Neural cell (in vitro differentiated cells): ENCODE measurements around the gene PPP1R27. TPM values are rescaled to one million over a fixed set of nuclear protein-coding genes. Genes with fewer than 3 reads are reported as not detected.
A peak's percentile ranks its signal among the peaks of the same experiment; 100 is the strongest.

Source experiments
- H2AFZ ChIP-seq: fragments of 200-600, 300-800 bp; sonication (generic), shearing (Covaris generic); 2 replicates; pipeline ENCODE4 v1.6.0; 2014; ENCODE audit warnings: low read depth, mild to moderate bottlenecking, antibody characterized with exemption, low read length, moderate library complexity
- H3F3A ChIP-seq: fragments of 200-600 bp; shearing (Covaris generic); 2 replicates; pipeline ENCODE4 v1.6.1; 2016; ENCODE audit warnings: mild to moderate bottlenecking, moderate library complexity, mixed read lengths, antibody characterized with exemption, low read length; ENCODE audit not compliant: insufficient read depth, poor library complexity, severe bottlenecking
- H3K27ac ChIP-seq: fragments of 200-600, 300-800 bp; sonication (generic), shearing (Covaris generic); 2 replicates; pipeline ENCODE4 v1.5.1; 2014; ENCODE audit warnings: mild to moderate bottlenecking, low read length, moderate library complexity
- H3K27me3 ChIP-seq: fragments of 300-800, 200-600 bp; sonication (generic), shearing (Covaris generic); 2 replicates; pipeline ENCODE4 v1.6.0; 2014; ENCODE audit warnings: mild to moderate bottlenecking, low read depth, low read length, moderate library complexity; ENCODE audit not compliant: insufficient read depth
- H3K36me3 ChIP-seq: fragments of 300-800, 200-600 bp; sonication (generic), shearing (Covaris generic); 2 replicates; pipeline ENCODE4 v1.5.1; 2014; ENCODE audit warnings: mild to moderate bottlenecking, antibody characterized with exemption, low read length, moderate library complexity; ENCODE audit not compliant: insufficient read depth
- H3K4me2 ChIP-seq: fragments of 300-800, 200-600 bp; sonication (generic), shearing (Covaris generic); 2 replicates; pipeline ENCODE4 v1.6.0; 2014; ENCODE audit warnings: mild to moderate bottlenecking, low read length
- H3K4me3 ChIP-seq: fragments of 300-800, 200-600 bp; sonication (generic), shearing (Covaris generic); 2 replicates; pipeline ENCODE4 v1.5.1; 2014; ENCODE audit warnings: mild to moderate bottlenecking, low read length, moderate library complexity
- H3K79me2 ChIP-seq: fragments of 200-600 bp; shearing (Covaris generic); replicated peaks from 2 replicates; pipeline ENCODE4 v1.6.0; 2014; ENCODE audit warnings: mild to moderate bottlenecking, low read length, moderate library complexity; ENCODE audit not compliant: insufficient read depth
- H3K9ac ChIP-seq: fragments of 300-800, 200-600 bp; sonication (generic), shearing (Covaris generic); 2 replicates; pipeline ENCODE4 v1.6.1; 2016; ENCODE audit warnings: mild to moderate bottlenecking, low read length, mixed read lengths
- H3K9me2 ChIP-seq: fragments of 200-600 bp; shearing (Covaris generic); 2 replicates; pipeline ENCODE4 v1.6.1; 2016; ENCODE audit warnings: mild to moderate bottlenecking, low read length, mixed read lengths; ENCODE audit not compliant: insufficient read depth
- H3K9me3 ChIP-seq: fragments of 200-600, 300-800 bp; sonication (generic), shearing (Covaris generic); 2 replicates; pipeline ENCODE4 v1.6.1; 2016; ENCODE audit warnings: mild to moderate bottlenecking, mixed run types, low read length, moderate library complexity, mixed read lengths
- H4K20me1 ChIP-seq: fragments of 200-600 bp; shearing (Covaris generic); 2 replicates; pipeline ENCODE4 v1.6.1; 2016; ENCODE audit warnings: mild to moderate bottlenecking, mixed run types; ENCODE audit not compliant: insufficient read depth
- EP300 ChIP-seq: fragments of 450-650 bp; conservative IDR thresholded peaks from 2 replicates; pipeline ENCODE4 v1.6.1; 2014; ENCODE audit warnings: antibody characterized with exemption, mild to moderate bottlenecking, moderate library complexity; ENCODE audit not compliant: poor library complexity, severe bottlenecking
- EZH2 ChIP-seq: fragments of 200-600, 300-800 bp; shearing (Covaris generic), sonication (generic); IDR thresholded peaks from 2 replicates; pipeline ENCODE4 v1.6.1; 2014; ENCODE audit warnings: antibody characterized with exemption, low read length, borderline replicate concordance, mild to moderate bottlenecking; ENCODE audit not compliant: insufficient read depth, poor library complexity, severe bottlenecking
- MXI1 ChIP-seq: fragments of 450-650 bp; conservative IDR thresholded peaks from 2 replicates; pipeline ENCODE4 v1.6.1; 2014; ENCODE audit warnings: antibody characterized with exemption, mild to moderate bottlenecking; ENCODE audit not compliant: poor library complexity, severe bottlenecking
- POLR2AphosphoS5 ChIP-seq: IDR thresholded peaks from 2 replicates; pipeline ENCODE4 v1.6.1; 2012
- RAD21 ChIP-seq: fragments of 450-650 bp; conservative IDR thresholded peaks from 2 replicates; pipeline ENCODE4 v1.6.1; 2014; ENCODE audit warnings: antibody characterized with exemption, mild to moderate bottlenecking, moderate library complexity
- SMC3 ChIP-seq: fragments of 450-650 bp; conservative IDR thresholded peaks from 2 replicates; pipeline ENCODE4 v1.6.1; 2014; ENCODE audit warnings: antibody characterized with exemption, mild to moderate bottlenecking, moderate library complexity; ENCODE audit not compliant: poor library complexity
- TAF1 ChIP-seq: IDR thresholded peaks from 2 replicates; pipeline ENCODE4 v1.6.1; 2012; ENCODE audit warnings: low read depth
- polyA plus RNA-seq: library from polyadenylated mRNA; depleted of rRNA; stranded (reverse); fragments of >200 nt; gene quantifications from 2 replicates; pipeline ENCODE4 v1.2.3, GENCODE V29; 2014
- TF ChIP-seq, protein P1 (sequence below): fragments of 450-650 bp; IDR thresholded peaks from 2 replicates; pipeline ENCODE4 v1.5.1; 2014; ENCODE audit warnings: antibody characterized with exemption, mild to moderate bottlenecking, moderate library complexity; ENCODE audit not compliant: poor library complexity, severe bottlenecking
- TF ChIP-seq, protein P2 (sequence below): IDR thresholded peaks from 2 replicates; pipeline ENCODE4 v1.6.1; 2012; ENCODE audit warnings: borderline replicate concordance

PPP1R27 gene
- polyA plus RNA-seq, 1 donor from 2014 or later, result not detected

DNA sequence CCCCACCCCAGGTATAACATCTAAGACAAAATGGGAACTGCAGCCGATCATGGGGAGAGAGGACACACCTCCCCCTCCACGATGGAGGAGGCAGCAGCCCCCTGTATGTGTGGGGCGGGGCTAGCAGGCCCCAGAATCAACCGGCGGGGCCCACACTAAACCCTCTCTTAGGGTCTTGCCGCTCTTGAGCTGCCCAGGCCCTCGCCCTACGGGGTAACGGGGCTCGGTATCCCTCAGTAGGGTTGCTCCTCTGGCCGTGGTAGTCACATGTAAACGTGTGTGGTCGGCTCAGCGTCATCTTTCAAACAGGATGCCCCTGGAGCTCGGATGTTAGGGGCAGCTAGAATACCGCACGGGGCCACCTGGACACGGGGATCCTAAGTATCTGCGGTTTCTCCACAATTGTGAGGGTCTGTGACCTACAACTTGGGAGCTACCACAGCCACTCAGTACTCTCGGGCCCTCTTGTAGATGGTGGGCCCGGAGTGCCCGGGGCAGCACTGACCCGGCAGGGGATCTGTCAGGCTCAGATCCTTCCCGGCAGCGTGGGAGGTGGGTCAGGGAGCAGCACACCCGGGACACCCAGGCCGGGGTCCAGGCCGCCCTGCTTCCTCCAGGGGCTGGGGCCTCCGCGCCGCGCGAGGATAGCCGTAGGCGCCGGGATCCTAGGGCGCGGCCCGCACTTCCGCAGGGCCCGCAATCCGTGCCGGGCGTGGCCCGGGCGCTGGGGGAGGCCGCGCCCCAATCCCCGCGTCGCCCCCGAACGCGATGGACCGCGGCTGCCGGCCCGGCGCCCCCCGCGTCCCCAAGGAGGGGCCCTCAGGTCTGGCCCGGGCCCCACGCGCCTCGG, 35.5 kb upstream of the PPP1R27 start:
- Histone ChIP-seq H3K36me3 (no peaks in the 10 kb centered on the region), H3K4me3 (peak overlapping the region; percentile 96), H2AFZ (no peak overlapping the region), H3K9me2 (no peaks in the 10 kb centered on the region), H3K4me2 (peak overlapping the region; percentile 97), H3F3A (no peaks in the 10 kb centered on the region), H3K9ac (peak overlapping the region; percentile 96), H4K20me1 (no peaks in the 10 kb centered on the region), H3K79me2 (peaks cover 13% of the 10 kb centered on the region), H3K9me3 (no peaks in the 10 kb centered on the region), H3K27me3 (no peaks in the 10 kb centered on the region), H3K27ac (peak overlapping the region; percentile 64)
- TF ChIP-seq SMC3 (no peak), EP300 (no peak), EZH2 (no peak)

DNA sequence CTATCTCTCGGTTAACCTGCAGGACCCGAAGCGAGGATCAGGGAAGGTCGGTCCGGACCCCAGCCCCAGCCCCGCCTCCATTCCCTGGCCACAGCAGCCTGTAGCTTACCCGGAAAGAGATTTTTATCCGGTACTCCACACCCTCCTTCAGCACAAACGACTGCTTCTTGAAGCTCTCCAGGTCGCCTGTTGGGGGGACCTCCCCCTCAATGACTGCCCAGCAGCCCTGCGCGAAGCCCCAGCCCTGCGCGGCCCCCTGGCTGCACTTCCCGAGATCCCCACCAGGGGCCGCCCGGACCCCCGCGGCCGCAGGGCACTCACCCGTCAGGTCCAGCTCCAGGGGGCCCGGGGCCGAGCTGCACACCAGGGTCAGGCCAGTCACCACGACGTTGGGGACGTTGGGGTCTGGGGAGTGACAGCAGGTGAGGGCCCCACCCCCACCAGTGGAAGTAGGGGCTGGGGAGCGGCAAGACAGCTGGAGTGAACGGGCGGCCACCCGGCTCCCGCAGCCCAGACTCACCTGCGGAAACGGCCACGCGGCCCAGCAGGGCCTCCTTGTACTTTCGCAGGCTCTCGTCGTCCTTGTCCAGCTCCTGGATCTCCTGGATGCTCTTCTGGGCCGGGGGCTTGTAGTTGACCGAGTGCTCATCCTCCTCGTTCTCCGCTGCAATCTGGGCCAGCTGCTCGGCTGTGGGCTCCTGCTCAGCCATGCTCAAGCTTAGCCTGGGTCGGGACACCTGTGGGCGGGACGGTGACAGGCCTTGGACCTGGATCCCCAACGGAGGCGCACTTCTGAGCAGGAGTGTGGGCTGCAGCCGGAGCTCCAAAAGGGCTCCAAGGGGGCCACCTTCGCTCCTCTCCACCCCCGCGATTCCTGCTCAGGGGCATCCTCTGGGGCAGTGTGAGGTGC, 34.6 kb upstream of the PPP1R27 start:
- H3K9me2 ChIP-seq, result no peaks in the 10 kb centered on the region
- TF ChIP-seq TAF1 (no peak), POLR2AphosphoS5 (no peak), RAD21 (peak; percentile 30), SMC3 (peak; percentile 62), MXI1 (no peak), EZH2 (no peak)
- TF ChIP-seq, protein P1, sequence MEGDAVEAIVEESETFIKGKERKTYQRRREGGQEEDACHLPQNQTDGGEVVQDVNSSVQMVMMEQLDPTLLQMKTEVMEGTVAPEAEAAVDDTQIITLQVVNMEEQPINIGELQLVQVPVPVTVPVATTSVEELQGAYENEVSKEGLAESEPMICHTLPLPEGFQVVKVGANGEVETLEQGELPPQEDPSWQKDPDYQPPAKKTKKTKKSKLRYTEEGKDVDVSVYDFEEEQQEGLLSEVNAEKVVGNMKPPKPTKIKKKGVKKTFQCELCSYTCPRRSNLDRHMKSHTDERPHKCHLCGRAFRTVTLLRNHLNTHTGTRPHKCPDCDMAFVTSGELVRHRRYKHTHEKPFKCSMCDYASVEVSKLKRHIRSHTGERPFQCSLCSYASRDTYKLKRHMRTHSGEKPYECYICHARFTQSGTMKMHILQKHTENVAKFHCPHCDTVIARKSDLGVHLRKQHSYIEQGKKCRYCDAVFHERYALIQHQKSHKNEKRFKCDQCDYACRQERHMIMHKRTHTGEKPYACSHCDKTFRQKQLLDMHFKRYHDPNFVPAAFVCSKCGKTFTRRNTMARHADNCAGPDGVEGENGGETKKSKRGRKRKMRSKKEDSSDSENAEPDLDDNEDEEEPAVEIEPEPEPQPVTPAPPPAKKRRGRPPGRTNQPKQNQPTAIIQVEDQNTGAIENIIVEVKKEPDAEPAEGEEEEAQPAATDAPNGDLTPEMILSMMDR, result peak; percentile 73
- H3F3A ChIP-seq, result no peaks in the 10 kb centered on the region
- H4K20me1 ChIP-seq, result no peaks in the 10 kb centered on the region
- H3K4me3 ChIP-seq, result peak overlapping the region; percentile 96
- peaks cover 13% of the 10 kb centered on the region for H3K79me2 ChIP-seq
- H3K27me3 ChIP-seq, result no peaks in the 10 kb centered on the region
- H3K4me2 ChIP-seq, result peak overlapping the region; percentile 97
- peak overlapping the region; percentile 96 for H3K9ac ChIP-seq
- H3K27ac ChIP-seq, result peak overlapping the region; percentile 64
- H3K36me3 ChIP-seq, result no peaks in the 10 kb centered on the region
- no peaks in the 10 kb centered on the region for H3K9me3 ChIP-seq
- H2AFZ ChIP-seq, result no peak overlapping the region

DNA sequence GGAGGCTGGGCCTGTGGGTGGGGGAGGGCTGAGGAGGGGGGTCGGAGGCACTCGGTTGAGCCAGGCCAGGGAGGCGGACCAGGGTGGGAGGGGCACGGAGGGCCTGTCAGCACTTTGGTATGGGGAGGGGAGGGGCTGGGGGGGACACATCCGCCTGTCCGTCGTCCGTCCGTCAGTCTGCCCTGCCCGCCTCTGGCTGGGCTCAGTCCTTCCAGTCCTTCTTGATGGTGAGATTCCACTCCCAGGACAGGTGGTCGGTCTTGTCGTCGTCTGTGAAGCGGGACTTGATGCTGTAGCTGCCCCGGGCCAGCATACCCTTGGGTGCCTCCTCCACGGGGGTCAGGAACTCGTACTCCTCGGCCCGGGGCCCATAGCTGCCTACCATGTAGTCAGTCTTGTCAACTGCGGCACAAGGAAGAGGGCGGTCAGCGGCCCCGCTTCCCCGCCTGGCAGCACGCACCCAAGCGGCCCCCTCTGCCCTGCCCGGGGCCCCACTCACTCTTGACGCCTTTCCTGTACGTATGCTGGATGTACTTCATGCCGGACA, 33.9 kb upstream of the PPP1R27 start:
- Histone ChIP-seq H4K20me1 (no peaks in the 10 kb centered on the region), H3K4me3 (peak overlapping the region; percentile 96), H2AFZ (no peak overlapping the region), H3K9me2 (no peaks in the 10 kb centered on the region), H3K27me3 (no peaks in the 10 kb centered on the region), H3K27ac (no peak overlapping the region), H3K79me2 (peaks cover 14% of the 10 kb centered on the region), H3K9me3 (no peaks in the 10 kb centered on the region), H3K36me3 (no peaks in the 10 kb centered on the region), H3K9ac (no peak overlapping the region), H3K4me2 (no peak overlapping the region), H3F3A (no peaks in the 10 kb centered on the region)
- TF ChIP-seq, protein P2, sequence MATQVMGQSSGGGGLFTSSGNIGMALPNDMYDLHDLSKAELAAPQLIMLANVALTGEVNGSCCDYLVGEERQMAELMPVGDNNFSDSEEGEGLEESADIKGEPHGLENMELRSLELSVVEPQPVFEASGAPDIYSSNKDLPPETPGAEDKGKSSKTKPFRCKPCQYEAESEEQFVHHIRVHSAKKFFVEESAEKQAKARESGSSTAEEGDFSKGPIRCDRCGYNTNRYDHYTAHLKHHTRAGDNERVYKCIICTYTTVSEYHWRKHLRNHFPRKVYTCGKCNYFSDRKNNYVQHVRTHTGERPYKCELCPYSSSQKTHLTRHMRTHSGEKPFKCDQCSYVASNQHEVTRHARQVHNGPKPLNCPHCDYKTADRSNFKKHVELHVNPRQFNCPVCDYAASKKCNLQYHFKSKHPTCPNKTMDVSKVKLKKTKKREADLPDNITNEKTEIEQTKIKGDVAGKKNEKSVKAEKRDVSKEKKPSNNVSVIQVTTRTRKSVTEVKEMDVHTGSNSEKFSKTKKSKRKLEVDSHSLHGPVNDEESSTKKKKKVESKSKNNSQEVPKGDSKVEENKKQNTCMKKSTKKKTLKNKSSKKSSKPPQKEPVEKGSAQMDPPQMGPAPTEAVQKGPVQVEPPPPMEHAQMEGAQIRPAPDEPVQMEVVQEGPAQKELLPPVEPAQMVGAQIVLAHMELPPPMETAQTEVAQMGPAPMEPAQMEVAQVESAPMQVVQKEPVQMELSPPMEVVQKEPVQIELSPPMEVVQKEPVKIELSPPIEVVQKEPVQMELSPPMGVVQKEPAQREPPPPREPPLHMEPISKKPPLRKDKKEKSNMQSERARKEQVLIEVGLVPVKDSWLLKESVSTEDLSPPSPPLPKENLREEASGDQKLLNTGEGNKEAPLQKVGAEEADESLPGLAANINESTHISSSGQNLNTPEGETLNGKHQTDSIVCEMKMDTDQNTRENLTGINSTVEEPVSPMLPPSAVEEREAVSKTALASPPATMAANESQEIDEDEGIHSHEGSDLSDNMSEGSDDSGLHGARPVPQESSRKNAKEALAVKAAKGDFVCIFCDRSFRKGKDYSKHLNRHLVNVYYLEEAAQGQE, result no peak
- no peak for TF ChIP-seq EP300
- TF ChIP-seq SMC3, result no peak
- no peak for TF ChIP-seq RAD21
